Measurements from ENCODE around the gene CEP126. TPM values are rescaled to one million over a fixed set of nuclear protein-coding genes. Genes with fewer than 3 reads are reported as not detected.

Gene CEP126, protein sequence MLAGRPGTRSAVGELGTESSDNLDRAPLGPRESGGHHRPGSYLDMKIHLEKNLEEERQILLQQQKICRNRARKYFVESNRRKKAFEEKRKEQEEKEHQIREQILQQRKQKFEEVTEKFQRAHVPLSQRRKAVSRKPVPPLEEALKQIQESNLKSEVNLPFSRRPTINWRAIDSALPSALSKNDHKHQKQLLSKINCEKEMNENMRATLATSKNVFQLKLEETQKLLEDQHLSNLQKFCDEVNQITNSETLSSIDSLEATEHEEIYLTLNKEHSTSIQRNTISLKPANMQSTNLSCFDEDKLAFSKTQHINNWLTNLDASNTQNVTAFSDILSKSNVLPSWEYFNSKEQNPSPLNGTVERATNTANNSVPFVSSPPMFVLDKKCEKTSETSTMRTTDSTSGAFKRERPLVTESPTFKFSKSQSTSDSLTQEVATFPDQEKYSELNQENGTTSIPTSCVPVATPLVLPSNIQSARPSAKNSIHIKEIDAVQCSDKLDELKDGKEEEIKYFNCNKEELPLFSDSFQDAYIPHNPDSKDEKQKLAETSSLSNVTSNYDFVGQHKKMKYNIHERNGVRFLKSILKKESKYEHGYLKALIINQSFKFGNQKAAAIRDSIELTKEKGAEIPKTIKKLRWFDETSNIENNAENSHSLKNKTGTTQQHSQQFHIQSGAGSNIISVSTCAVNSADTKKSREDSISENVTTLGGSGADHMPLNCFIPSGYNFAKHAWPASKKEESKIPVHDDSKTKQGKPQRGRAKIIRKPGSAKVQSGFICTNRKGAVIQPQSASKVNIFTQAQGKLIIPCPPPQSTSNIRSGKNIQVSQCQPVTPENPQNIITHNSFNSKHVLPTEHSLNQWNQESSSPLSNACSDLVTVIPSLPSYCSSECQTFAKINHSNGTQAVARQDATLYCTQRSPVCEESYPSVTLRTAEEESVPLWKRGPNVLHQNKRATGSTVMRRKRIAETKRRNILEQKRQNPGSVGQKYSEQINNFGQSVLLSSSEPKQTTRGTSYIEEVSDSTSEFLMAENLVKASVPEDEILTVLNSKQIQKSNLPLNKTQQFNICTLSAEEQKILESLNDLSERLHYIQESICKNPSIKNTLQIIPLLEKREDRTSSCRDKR
- 15.2 TPM for polyA plus RNA-seq (2013)

DNA sequence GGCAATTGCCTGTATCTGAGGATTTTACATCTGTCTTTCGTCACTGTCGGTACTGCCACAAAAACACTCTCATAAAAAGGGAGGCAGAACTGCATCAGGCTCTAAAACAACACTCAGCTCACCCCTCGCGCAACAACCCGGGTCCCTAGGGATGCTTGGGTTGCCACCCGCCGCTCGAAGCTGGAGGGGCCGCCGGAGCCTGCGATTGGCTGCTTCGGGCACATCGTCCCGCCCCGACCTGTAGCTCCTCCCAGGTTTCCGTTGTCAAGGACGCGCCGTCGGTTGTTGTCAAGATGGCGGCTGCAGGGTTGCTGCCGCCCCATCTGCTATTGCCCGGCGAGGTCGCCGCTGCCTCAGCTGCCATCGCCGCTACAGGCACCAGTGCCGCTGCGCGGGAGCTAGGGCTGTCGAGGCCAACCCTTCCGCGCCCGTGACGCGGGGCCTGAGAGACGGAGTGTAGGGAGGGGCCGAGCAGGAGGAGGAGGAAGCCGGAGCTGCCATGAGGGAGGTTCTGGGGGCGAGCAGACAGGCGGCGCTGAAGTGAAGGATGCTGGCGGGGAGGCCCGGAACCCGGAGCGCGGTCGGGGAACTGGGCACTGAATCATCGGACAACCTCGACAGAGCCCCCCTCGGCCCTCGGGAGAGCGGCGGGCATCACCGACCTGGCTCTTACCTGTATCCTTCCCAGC, at the start of gene CEP126:
CEP126 (plus strand) TSS at position 273 of the 689 bp plus-strand sequence; CDS start at position 548, 275 bp downstream.
- Histone ChIP-seq H3K36me3 (ENCODE audit: control insufficient read depth in 4 of 4, insufficient read depth in 4 of 4, low read length in 3 of 4) (no peaks in the 10 kb centered on the region), H3K4me1 (ENCODE audit: control extremely low read depth in 1 of 4, control insufficient read depth in 4 of 4, insufficient read depth in 4 of 4, low read length in 3 of 4) (peaks cover 5 to 17% (median 12%) of the 10 kb centered on the region in 4 experiments), H3K27ac (ENCODE audit: insufficient read depth in 1 of 2, low read depth in 1 of 2, low read length in 2 of 2, poor library complexity in 1 of 2, severe bottlenecking in 2 of 2) (peak within 1 kb of the TSS; percentile 96), H3K9me3 (ENCODE audit: control extremely low read depth in 1 of 5, control insufficient read depth in 4 of 5, insufficient read depth in 2 of 5, low read depth in 1 of 5, low read length in 4 of 5) (no peaks in the 10 kb centered on the region), H3K27me3 (replicated peaks in 2 of 5; ENCODE audit: control insufficient read depth in 4 of 5, insufficient read depth in 5 of 5, low read length in 4 of 5) (peaks cover 0 to 2% (median 0%) of the 10 kb centered on the region in 5 experiments), H3K4me3 (ENCODE audit: control insufficient read depth in 1 of 7, extremely low read depth in 1 of 7, insufficient read depth in 4 of 7, low read depth in 2 of 7, low read length in 6 of 7) (peak within 1 kb of the TSS; percentile 74 to 89 (median 84))
- WGBS (ENCODE audit: insufficient coverage), result 0% methylated on average over 54 of the region's 56 CpGs
- ChIA-PET CTCF (interaction anchor here (0.8 to 2.4 kb wide), 2 partner anchors 54 to 92 kb away, joined by 6 to 9 read pairs; no protein-coding TSS in a partner anchor), POLR2A (no interaction called here)
- peak; percentile 91 to 95 (median 93) for DNase-seq

DNA sequence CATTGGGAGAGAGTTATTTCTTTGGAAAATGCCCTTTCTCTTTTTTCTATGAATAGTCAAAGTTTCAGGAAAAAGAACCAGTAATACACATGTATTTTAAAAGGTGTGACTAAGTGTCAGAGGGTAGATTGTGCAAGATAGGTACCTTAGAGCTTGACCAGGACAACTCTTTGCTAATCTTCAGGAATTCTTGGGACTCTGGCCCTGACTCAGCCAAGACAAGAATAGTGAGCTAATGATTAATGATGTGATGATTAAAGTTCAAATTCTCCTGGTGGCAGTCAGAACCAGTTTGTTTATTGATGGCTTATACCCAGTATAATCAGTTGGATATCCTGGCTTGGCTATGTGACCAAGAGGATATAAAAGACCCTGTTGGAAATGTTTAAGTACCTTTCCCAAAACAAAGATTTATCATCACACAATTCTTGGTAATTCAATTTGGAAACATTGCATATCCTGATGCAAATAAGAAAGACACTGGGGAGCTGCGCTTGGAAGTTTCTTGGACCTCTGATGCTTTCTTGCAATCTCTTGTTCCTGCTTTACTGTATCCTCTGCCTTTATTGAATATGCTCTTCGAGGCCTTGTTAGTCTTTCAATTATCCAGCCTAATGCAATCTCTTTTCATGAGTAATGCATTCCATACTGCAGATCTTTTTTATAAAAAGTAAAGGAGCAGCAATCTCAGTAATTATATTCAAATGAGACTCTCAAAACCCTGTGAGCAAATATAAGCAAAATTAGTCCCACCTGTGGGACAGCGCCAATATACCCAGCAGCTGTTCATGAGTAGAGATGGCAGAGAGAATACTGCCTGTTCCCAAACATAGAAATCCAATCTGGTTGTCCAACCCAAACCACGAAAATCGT, 48.0 kb upstream of the CEP126 start:
- H3K9me3 ChIP-seq (ENCODE audit: control extremely low read depth in 1 of 5, control insufficient read depth in 4 of 5, insufficient read depth in 2 of 5, low read depth in 1 of 5, low read length in 4 of 5), result peaks cover 0 to 3% (median 0%) of the 10 kb centered on the region in 5 experiments
- H3K36me3 ChIP-seq (ENCODE audit: control insufficient read depth in 4 of 4, insufficient read depth in 4 of 4, low read length in 3 of 4), result no peaks in the 10 kb centered on the region
- POLR2A ChIA-PET, result no interaction called here
- DNase-seq, result no peak
- no peaks in the 10 kb centered on the region for H3K4me1 ChIP-seq (ENCODE audit: control extremely low read depth in 1 of 4, control insufficient read depth in 4 of 4, insufficient read depth in 4 of 4, low read length in 3 of 4)
- CTCF ChIA-PET, result interaction anchor here (3.5 kb wide), 1 partner anchor 140 kb away, joined by 18 read pairs; no protein-coding TSS in a partner anchor
- peaks cover 1 to 8% (median 2%) of the 10 kb centered on the region in 5 experiments for H3K27me3 ChIP-seq (replicated peaks in 2 of 5; ENCODE audit: control insufficient read depth in 4 of 5, insufficient read depth in 5 of 5, low read length in 4 of 5)
- H3K27ac ChIP-seq (ENCODE audit: insufficient read depth in 1 of 2, low read depth in 1 of 2, low read length in 2 of 2, poor library complexity in 1 of 2, severe bottlenecking in 2 of 2), result no peak overlapping the region
- WGBS (ENCODE audit: insufficient coverage), result 100% methylated on average over 3 of the region's 5 CpGs
- no peak overlapping the region for H3K4me3 ChIP-seq (ENCODE audit: control insufficient read depth in 1 of 7, extremely low read depth in 1 of 7, insufficient read depth in 4 of 7, low read depth in 2 of 7, low read length in 6 of 7)

DNA sequence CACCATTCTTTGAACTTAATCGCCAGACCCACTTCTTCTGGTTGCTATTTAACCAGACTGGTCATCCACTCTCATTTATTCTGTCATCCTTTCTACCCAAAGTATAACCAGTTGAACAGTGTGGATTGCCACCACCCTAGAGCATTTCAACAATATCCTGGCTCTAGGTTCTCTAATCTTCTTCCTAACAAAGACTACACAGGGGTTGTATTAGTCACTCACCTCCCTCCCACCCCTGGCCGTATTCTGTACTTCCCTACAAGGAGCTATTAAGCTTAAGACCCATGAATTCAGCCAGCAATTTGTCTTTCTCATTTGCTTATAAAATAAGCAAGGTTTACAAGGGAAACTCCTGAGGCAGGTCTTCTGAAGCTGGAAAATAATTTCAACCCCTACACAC, 46.9 kb upstream of the CEP126 start:
- peaks cover 0 to 3% (median 0%) of the 10 kb centered on the region in 5 experiments for H3K9me3 ChIP-seq (ENCODE audit: control extremely low read depth in 1 of 5, control insufficient read depth in 4 of 5, insufficient read depth in 2 of 5, low read depth in 1 of 5, low read length in 4 of 5)
- H3K36me3 ChIP-seq (ENCODE audit: control insufficient read depth in 4 of 4, insufficient read depth in 4 of 4, low read length in 3 of 4), result no peaks in the 10 kb centered on the region
- no peak for DNase-seq
- H3K4me3 ChIP-seq (ENCODE audit: control insufficient read depth in 1 of 7, extremely low read depth in 1 of 7, insufficient read depth in 4 of 7, low read depth in 2 of 7, low read length in 6 of 7), result no peak overlapping the region
- H3K27ac ChIP-seq (ENCODE audit: insufficient read depth in 1 of 2, low read depth in 1 of 2, low read length in 2 of 2, poor library complexity in 1 of 2, severe bottlenecking in 2 of 2), result no peak overlapping the region
- peaks cover 1 to 8% (median 2%) of the 10 kb centered on the region in 5 experiments for H3K27me3 ChIP-seq (replicated peaks in 2 of 5; ENCODE audit: control insufficient read depth in 4 of 5, insufficient read depth in 5 of 5, low read length in 4 of 5)
- 100% methylated on average over 1 of the region's 2 CpGs for WGBS (ENCODE audit: insufficient coverage)
- CTCF ChIA-PET, result interaction anchor here (3.5 kb wide), 1 partner anchor 139 kb away, joined by 18 read pairs; no protein-coding TSS in a partner anchor
- POLR2A ChIA-PET, result no interaction called here
- H3K4me1 ChIP-seq (ENCODE audit: control extremely low read depth in 1 of 4, control insufficient read depth in 4 of 4, insufficient read depth in 4 of 4, low read length in 3 of 4), result no peaks in the 10 kb centered on the region

DNA sequence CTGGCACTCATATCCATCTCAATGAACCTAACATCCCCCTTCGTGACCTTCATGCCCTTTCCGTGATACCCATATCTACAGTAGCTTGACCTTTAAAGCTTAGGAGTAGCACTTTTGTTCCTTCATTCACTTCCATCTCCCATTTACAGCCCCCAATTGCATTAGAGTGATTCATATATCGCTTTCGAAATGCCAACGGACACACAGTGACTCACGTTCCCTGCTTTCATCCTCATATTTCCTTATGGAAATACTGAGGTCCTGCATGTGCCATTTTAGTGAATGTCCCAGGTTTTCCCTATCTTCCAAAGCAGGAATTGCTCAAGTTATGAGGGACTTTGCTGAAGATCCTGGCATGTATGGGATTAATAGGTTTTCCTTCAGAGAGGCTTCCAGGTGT, 44.3 kb upstream of the CEP126 start:
- DNase-seq, result no peak
- POLR2A ChIA-PET, result no interaction called here
- Histone ChIP-seq H3K9me3 (ENCODE audit: control extremely low read depth in 1 of 5, control insufficient read depth in 4 of 5, insufficient read depth in 2 of 5, low read depth in 1 of 5, low read length in 4 of 5) (no peaks in the 10 kb centered on the region), H3K27me3 (replicated peaks in 2 of 5; ENCODE audit: control insufficient read depth in 4 of 5, insufficient read depth in 5 of 5, low read length in 4 of 5) (peaks cover 1 to 8% (median 2%) of the 10 kb centered on the region in 5 experiments), H3K36me3 (ENCODE audit: control insufficient read depth in 4 of 4, insufficient read depth in 4 of 4, low read length in 3 of 4) (no peaks in the 10 kb centered on the region), H3K4me1 (ENCODE audit: control extremely low read depth in 1 of 4, control insufficient read depth in 4 of 4, insufficient read depth in 4 of 4, low read length in 3 of 4) (no peaks in the 10 kb centered on the region), H3K4me3 (ENCODE audit: control insufficient read depth in 1 of 7, extremely low read depth in 1 of 7, insufficient read depth in 4 of 7, low read depth in 2 of 7, low read length in 6 of 7) (no peak overlapping the region), H3K27ac (ENCODE audit: insufficient read depth in 1 of 2, low read depth in 1 of 2, low read length in 2 of 2, poor library complexity in 1 of 2, severe bottlenecking in 2 of 2) (no peak overlapping the region)
- 98% methylated on average over 5 of the region's 6 CpGs for WGBS (ENCODE audit: insufficient coverage)
- CTCF ChIA-PET, result interaction anchor here (1.0 kb wide), 1 partner anchor 9 kb away, joined by 4 read pairs; no protein-coding TSS in a partner anchor

DNA sequence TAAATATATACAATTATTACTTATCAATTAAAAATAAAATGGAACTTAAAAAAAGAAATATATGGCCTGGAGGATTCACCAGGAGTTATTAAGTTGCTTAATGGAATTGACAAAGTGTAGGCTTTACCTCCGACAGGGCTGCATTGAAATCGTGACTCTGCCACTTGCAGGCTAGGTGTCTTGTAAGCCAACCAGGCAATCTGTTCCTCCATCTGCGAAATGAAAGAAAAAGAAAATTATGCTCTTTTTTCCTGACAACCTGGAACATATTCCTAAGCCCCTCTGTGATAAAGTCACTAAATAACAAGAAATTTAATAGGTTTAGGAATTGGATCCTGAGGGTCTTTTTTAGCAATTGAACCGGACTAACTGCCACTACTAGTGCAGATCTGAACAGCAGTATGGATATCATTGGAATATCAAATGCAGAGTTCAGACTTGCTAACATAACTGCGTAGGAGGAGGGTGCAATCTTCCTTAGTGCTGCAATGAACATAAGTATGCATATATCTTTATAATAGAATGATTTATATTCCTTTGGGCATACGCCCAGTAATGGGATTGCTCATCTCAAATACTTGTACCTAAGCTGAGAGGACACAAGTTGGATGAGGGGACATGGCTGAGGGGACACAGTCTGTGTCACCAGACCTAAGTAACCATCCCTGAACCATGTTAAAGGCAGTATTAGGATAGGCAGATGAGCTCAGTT, 42.5 kb upstream of the CEP126 start:
- ChIA-PET POLR2A (no interaction called here), CTCF (no interaction called here)
- no peak for DNase-seq
- Histone ChIP-seq H3K36me3 (ENCODE audit: control insufficient read depth in 4 of 4, insufficient read depth in 4 of 4, low read length in 3 of 4) (no peaks in the 10 kb centered on the region), H3K4me1 (ENCODE audit: control extremely low read depth in 1 of 4, control insufficient read depth in 4 of 4, insufficient read depth in 4 of 4, low read length in 3 of 4) (no peaks in the 10 kb centered on the region), H3K27me3 (replicated peaks in 2 of 5; ENCODE audit: control insufficient read depth in 4 of 5, insufficient read depth in 5 of 5, low read length in 4 of 5) (peaks cover 0 to 8% (median 2%) of the 10 kb centered on the region in 5 experiments), H3K4me3 (ENCODE audit: control insufficient read depth in 1 of 7, extremely low read depth in 1 of 7, insufficient read depth in 4 of 7, low read depth in 2 of 7, low read length in 6 of 7) (no peak overlapping the region), H3K9me3 (ENCODE audit: control extremely low read depth in 1 of 5, control insufficient read depth in 4 of 5, insufficient read depth in 2 of 5, low read depth in 1 of 5, low read length in 4 of 5) (no peaks in the 10 kb centered on the region), H3K27ac (ENCODE audit: insufficient read depth in 1 of 2, low read depth in 1 of 2, low read length in 2 of 2, poor library complexity in 1 of 2, severe bottlenecking in 2 of 2) (no peak overlapping the region)
- WGBS (ENCODE audit: insufficient coverage), result 94% methylated on average over 3 of the region's 6 CpGs

Data from common myeloid progenitor, CD34-positive (primary cell).